GM11168 (cell line): ENCODE data around the gene MFGE8.
"Not testable (repeated sequence)": the region's sequence is repeated elsewhere in the genome, so short reads cannot be mapped to it uniquely, and the experiment has no call there.

Experiments
- in situ Hi-C: fragments of 300-500 bp; cut with MboI; formaldehyde crosslinking; loops from one replicate; pipeline ENCODE4 v1.12.0; 2022; ENCODE audit warnings: low sequenced_read_pairs; ENCODE audit not compliant: unreplicated experiment

Gene MFGE8

GRCh38 chr15:88913017-88913849 is at the start of gene MFGE8:
MFGE8 (minus strand) TSS chr15:88913379; CDS start chr15:88913319, 60 bp downstream.
- in situ Hi-C loops, result no loop called here

GRCh38 chr15:88959445-88959844 is 46.3 kb upstream of the MFGE8 start:
- in situ Hi-C loops, result no loop called here

- in situ Hi-C loops, result no loop called here
Measured at GRCh38 chr15:88956906-88957305, 43.7 kb upstream of the MFGE8 start.

- in situ Hi-C loops, result no loop called here
Measured at GRCh38 chr15:88956263-88956662, 43.1 kb upstream of the MFGE8 start.

GRCh38 chr15:88954431-88955277 is 41.5 kb upstream of the MFGE8 start:
- in situ Hi-C loops, result no loop called here

- in situ Hi-C loops, result no loop called here
Measured at GRCh38 chr15:88950600-88951160, 37.5 kb upstream of the MFGE8 start.

- in situ Hi-C loops, result no loop called here
Measured at GRCh38 chr15:88949734-88950400, 36.7 kb upstream of the MFGE8 start.

GRCh38 chr15:88940110-88940675 is 27.0 kb upstream of the MFGE8 start:
- in situ Hi-C loops, result no loop called here

GRCh38 chr15:88939486-88939806 is 26.3 kb upstream of the MFGE8 start:
- in situ Hi-C loops, result no loop called here

- in situ Hi-C loops, result no loop called here
Measured at GRCh38 chr15:88938802-88939485, 25.8 kb upstream of the MFGE8 start.

- in situ Hi-C loops, result not testable (repeated sequence)
Measured at GRCh38 chr15:88934449-88934848, 21.3 kb upstream of the MFGE8 start.

- in situ Hi-C loops, result no loop called here
Measured at GRCh38 chr15:88932875-88933330, 19.7 kb upstream of the MFGE8 start.

GRCh38 chr15:88932271-88932874 is 19.2 kb upstream of the MFGE8 start:
- in situ Hi-C loops, result no loop called here

- in situ Hi-C loops, result no loop called here
Measured at GRCh38 chr15:88930579-88930978, 17.4 kb upstream of the MFGE8 start.

GRCh38 chr15:88929358-88930098 is 16.3 kb upstream of the MFGE8 start:
- in situ Hi-C loops, result not testable (repeated sequence)

GRCh38 chr15:88928192-88928591 is 15.0 kb upstream of the MFGE8 start:
- in situ Hi-C loops, result not testable (repeated sequence)

- in situ Hi-C loops, result not testable (repeated sequence)
Measured at GRCh38 chr15:88925648-88926047, 12.5 kb upstream of the MFGE8 start.

GRCh38 chr15:88920892-88921435 is 7.8 kb upstream of the MFGE8 start:
- in situ Hi-C loops, result not testable (repeated sequence)
